Fibroblast of villous mesenchyme (primary cell): ENCODE data around the gene BTNL3. TPM values are rescaled to one million over a fixed set of nuclear protein-coding genes. Genes with fewer than 3 reads are reported as not detected.

Experiments
- DNase-seq: peaks from one replicate; pipeline ENCODE4 v3.0.0-alpha.2; 2010; ENCODE audit warnings: low read depth
- H3K4me3 ChIP-seq: 2 replicates; pipeline ENCODE4 v1.5.1; 2011; ENCODE audit warnings: low read depth, mild to moderate bottlenecking, low read length
- CTCF ChIP-seq: IDR thresholded peaks from 2 replicates; pipeline ENCODE4 v1.5.1; 2012; ENCODE audit warnings: low read depth, mild to moderate bottlenecking, low read length; ENCODE audit not compliant: insufficient read depth
- total RNA-seq: library from RNA; depleted of rRNA; stranded (reverse); fragments of >200 nt; gene quantifications from 2 replicates; pipeline ENCODE4 v1.2.3, GENCODE V29; 2012

Gene BTNL3
- total RNA-seq, 1 donor = not detected

DNA sequence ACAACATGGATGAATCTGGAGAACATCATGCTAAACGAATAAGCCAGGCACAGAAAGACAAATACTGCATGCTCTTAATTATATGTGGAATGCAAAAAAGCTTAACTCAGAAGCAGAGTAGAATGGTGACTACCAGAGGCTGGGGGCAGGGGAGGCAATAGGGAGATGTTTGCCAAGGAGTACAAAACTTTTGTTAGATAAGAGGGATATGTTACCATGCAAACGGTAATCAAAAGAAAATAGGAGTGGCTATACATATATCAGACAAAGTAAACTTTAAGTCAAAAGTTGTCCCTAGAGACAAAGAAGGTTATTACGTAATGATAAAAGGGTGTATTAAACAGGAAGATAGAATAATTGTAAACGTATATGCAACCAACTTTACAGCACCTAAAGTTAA lies 17.8 kb upstream of the BTNL3 start:
- no peak for DNase-seq
- no peak for TF ChIP-seq CTCF
- no peak overlapping the region for H3K4me3 ChIP-seq

DNA sequence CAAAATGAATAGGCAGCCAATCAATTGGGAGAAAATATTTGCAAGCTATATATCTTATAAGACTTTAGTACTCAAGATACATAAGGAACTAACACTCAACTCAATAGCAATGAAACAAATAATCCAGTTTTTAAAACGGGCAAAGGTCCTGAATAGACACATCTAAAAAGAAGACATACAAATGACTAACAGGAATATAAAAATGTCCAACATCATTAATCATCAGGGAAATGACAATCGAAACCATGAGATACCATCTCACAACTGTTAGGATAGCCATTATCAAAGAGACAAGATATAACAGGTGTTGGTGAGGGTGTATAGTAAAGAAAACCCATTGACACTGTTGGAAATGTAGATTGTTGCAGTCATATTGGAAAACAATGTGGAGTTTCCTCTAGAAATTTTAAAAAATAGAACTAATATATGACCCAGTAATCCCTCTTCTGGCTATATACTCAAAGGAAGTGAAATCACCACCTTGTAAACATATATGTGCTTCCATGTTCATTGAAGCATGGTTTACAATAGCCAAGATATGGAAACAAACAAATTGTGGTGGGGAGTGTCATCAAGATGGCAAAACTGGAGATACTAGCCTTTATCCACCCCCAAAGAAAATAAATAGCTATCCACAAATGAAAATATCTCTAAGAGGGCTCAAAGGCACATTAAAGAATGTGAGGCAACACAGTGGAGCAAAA lies 13.9 kb upstream of the BTNL3 start:
- no peak for TF ChIP-seq CTCF
- H3K4me3 ChIP-seq = no peak overlapping the region
- no peak for DNase-seq

DNA sequence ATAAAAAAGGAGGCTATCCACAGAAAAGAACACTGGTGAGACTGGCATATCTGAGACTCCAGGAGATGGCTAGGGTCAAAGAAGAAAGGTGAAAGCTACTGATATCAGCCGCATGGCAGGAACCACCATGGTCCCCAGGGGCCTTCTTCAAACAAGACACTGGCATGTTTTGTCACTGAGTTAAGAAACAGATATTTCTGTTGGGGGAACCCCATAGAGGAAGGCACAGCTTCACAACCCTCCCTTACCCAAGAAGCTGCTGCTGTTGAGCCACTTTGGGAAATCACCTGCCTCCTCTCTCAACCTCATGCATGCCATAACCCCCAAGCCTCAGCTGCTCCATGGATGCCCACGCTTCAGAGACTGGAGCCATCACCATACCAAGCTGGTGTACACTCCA lies 13.3 kb upstream of the BTNL3 start:
- TF ChIP-seq CTCF = no peak
- no peak overlapping the region for H3K4me3 ChIP-seq
- DNase-seq = no peak

- no peak overlapping the region for H3K4me3 ChIP-seq
- DNase-seq = no peak
- no peak for TF ChIP-seq CTCF
Observed at GRCh38 chr5:180976518-180976917, 12.1 kb upstream of the BTNL3 start.

- no peak overlapping the region for H3K4me3 ChIP-seq
- no peak for TF ChIP-seq CTCF
- DNase-seq = no peak
Observed at GRCh38 chr5:180977852-180978251, 10.8 kb upstream of the BTNL3 start.

DNA sequence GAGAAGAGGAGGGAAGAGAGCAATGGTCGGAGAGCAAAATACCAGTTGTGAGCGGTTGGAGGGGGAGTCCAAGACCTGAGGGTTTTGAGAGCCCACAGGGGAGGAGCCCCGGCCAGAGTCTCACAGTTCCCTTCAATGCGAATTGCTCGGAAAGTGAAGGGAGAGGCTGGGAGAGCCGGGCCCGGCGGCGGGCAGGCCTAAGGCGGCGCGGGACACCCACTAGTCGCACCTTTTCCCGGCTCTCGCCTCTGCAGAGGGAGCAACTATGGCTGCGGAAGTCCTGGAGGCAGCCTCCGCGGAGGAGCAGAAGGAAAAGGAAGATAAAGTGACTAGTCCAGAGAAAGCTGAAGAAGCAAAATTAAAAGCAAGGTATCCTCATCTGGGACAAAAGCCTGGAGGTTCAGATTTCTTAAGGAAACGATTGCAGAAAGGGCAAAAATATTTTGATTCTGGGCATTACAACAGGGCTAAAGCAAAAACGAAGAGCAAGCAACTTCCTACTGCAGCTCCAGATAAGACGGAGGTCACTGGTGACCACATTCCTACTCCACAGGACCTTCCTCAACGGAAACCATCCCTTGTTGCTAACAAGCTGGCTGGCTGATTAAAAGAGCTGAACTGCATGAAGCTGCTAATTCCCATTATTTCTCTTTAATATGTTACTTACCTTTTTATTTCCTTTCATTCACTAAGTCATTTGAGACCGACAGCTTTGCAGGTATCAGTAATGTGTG lies 6.5 kb upstream of the BTNL3 start:
- no peak overlapping the region for H3K4me3 ChIP-seq
- no peak for DNase-seq
- TF ChIP-seq CTCF = no peak
